ENCODE measurements around the gene PTPRM. TPM values are rescaled to one million over a fixed set of nuclear protein-coding genes. Genes with fewer than 3 reads are reported as not detected.

PTPRM gene
- total and polyA plus RNA-seq, 2 experiments from 2014 or later = 1.6 to 5.3 TPM

GRCh38 chr18:7894592-7894991 is 327.5 kb downstream of the PTPRM start (continued):
- TF ChIP-seq, protein P1, sequence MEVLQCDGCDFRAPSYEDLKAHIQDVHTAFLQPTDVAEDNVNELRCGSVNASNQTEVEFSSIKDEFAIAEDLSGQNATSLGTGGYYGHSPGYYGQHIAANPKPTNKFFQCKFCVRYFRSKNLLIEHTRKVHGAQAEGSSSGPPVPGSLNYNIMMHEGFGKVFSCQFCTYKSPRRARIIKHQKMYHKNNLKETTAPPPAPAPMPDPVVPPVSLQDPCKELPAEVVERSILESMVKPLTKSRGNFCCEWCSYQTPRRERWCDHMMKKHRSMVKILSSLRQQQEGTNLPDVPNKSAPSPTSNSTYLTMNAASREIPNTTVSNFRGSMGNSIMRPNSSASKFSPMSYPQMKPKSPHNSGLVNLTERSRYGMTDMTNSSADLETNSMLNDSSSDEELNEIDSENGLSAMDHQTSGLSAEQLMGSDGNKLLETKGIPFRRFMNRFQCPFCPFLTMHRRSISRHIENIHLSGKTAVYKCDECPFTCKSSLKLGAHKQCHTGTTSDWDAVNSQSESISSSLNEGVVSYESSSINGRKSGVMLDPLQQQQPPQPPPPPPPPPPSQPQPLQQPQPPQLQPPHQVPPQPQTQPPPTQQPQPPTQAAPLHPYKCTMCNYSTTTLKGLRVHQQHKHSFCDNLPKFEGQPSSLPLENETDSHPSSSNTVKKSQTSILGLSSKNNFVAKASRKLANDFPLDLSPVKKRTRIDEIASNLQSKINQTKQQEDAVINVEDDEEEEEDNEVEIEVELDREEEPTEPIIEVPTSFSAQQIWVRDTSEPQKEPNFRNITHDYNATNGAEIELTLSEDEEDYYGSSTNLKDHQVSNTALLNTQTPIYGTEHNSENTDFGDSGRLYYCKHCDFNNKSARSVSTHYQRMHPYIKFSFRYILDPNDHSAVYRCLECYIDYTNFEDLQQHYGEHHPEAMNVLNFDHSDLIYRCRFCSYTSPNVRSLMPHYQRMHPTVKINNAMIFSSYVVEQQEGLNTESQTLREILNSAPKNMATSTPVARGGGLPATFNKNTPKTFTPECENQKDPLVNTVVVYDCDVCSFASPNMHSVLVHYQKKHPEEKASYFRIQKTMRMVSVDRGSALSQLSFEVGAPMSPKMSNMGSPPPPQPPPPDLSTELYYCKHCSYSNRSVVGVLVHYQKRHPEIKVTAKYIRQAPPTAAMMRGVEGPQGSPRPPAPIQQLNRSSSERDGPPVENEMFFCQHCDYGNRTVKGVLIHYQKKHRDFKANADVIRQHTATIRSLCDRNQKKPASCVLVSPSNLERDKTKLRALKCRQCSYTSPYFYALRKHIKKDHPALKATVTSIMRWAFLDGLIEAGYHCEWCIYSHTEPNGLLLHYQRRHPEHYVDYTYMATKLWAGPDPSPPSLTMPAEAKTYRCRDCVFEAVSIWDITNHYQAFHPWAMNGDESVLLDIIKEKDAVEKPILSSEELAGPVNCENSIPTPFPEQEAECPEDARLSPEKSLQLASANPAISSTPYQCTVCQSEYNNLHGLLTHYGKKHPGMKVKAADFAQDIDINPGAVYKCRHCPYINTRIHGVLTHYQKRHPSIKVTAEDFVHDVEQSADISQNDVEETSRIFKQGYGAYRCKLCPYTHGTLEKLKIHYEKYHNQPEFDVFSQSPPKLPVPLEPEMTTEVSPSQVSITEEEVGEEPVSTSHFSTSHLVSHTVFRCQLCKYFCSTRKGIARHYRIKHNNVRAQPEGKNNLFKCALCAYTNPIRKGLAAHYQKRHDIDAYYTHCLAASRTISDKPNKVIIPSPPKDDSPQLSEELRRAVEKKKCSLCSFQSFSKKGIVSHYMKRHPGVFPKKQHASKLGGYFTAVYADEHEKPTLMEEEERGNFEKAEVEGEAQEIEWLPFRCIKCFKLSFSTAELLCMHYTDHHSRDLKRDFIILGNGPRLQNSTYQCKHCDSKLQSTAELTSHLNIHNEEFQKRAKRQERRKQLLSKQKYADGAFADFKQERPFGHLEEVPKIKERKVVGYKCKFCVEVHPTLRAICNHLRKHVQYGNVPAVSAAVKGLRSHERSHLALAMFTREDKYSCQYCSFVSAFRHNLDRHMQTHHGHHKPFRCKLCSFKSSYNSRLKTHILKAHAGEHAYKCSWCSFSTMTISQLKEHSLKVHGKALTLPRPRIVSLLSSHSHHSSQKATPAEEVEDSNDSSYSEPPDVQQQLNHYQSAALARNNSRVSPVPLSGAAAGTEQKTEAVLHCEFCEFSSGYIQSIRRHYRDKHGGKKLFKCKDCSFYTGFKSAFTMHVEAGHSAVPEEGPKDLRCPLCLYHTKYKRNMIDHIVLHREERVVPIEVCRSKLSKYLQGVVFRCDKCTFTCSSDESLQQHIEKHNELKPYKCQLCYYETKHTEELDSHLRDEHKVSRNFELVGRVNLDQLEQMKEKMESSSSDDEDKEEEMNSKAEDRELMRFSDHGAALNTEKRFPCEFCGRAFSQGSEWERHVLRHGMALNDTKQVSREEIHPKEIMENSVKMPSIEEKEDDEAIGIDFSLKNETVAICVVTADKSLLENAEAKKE (CRISPR knock-in tag; IDR thresholded peaks at IDR 0.05) = no peak
- TF ChIP-seq, protein P2, sequence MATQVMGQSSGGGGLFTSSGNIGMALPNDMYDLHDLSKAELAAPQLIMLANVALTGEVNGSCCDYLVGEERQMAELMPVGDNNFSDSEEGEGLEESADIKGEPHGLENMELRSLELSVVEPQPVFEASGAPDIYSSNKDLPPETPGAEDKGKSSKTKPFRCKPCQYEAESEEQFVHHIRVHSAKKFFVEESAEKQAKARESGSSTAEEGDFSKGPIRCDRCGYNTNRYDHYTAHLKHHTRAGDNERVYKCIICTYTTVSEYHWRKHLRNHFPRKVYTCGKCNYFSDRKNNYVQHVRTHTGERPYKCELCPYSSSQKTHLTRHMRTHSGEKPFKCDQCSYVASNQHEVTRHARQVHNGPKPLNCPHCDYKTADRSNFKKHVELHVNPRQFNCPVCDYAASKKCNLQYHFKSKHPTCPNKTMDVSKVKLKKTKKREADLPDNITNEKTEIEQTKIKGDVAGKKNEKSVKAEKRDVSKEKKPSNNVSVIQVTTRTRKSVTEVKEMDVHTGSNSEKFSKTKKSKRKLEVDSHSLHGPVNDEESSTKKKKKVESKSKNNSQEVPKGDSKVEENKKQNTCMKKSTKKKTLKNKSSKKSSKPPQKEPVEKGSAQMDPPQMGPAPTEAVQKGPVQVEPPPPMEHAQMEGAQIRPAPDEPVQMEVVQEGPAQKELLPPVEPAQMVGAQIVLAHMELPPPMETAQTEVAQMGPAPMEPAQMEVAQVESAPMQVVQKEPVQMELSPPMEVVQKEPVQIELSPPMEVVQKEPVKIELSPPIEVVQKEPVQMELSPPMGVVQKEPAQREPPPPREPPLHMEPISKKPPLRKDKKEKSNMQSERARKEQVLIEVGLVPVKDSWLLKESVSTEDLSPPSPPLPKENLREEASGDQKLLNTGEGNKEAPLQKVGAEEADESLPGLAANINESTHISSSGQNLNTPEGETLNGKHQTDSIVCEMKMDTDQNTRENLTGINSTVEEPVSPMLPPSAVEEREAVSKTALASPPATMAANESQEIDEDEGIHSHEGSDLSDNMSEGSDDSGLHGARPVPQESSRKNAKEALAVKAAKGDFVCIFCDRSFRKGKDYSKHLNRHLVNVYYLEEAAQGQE (IDR thresholded peaks at IDR 0.05; ENCODE audit: unreplicated experiment) = no peak
- TF ChIP-seq EZH2phosphoT487 (IDR thresholded peaks at IDR 0.05; ENCODE audit: unreplicated experiment) = no peak
- no peak for TF ChIP-seq ETS1 (IDR thresholded peaks at IDR 0.05)
- TF ChIP-seq ZNF331 (CRISPR knock-in tag; IDR thresholded peaks at IDR 0.05; ENCODE audit: low read depth) = no peak
- no peak for TF ChIP-seq ZNF114 (CRISPR knock-in tag; IDR thresholded peaks at IDR 0.05)
- no peak for TF ChIP-seq CTCF (conservative IDR thresholded peaks at IDR 0.05; ENCODE audit: low read depth in 2 of 2)
- no peak for TF ChIP-seq JUNB (IDR thresholded peaks at IDR 0.05; ENCODE audit: unreplicated experiment)
